NCI-H146 (cell line): ENCODE data around the gene CMIP.

Source experiments
- DNase-seq: peaks from one replicate; lab custom pipeline; 2025; lab: John Stamatoyannopoulos, UW

The CMIP gene

DNA sequence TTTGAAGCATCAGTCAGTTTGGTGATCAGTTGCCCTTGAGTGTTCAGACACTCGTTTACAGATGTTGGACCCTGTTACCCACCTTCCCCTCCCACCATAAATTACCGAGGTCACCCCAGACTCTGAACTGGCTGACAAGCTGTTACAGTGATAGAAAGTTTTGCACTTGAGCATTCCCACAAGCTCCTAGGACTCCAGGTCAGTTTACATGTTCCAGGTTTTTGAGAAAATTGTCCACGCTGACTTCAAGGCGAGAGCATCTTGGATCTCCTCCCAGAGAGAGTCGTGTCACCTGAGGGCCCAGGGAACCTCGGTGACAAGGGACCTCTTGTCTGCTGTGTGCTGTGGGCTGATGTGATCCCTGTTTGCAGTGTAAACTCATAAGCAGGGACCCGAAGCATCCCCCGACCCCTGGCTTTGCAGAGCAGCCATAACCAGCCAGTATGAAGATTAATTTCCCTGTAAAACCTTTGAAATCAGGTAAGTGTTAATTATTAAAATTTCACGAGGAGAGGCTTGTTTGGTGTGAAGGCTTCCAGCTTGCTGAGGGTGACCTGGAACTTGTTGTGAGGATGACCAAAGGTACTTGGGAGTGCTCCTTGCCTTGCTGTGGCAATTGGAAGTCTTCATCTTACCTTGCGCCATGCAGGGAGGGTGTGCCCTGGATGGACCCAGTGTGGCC, 91.2 kb downstream of the CMIP start:
- no peak for DNase-seq

DNA sequence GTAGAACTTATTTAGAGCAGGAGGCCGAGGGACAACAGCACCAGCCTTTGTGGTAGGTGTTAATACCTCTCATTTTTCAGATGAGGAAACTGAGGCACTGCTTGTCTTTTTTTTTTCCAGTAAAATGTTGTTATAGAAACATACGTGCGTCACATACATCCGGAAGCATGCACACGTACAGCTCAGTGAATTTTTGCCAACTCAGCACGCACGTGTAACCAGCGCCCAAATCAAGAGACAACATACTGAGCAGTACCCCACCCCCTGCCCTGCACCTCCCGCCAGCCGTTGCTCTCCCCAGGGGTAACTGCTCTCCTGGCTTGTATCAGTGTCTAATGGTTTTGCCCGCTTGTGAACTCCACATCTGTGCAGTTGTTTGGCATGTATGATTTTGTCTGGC, 92.0 kb downstream of the CMIP start:
- DNase-seq, result no peak

DNA sequence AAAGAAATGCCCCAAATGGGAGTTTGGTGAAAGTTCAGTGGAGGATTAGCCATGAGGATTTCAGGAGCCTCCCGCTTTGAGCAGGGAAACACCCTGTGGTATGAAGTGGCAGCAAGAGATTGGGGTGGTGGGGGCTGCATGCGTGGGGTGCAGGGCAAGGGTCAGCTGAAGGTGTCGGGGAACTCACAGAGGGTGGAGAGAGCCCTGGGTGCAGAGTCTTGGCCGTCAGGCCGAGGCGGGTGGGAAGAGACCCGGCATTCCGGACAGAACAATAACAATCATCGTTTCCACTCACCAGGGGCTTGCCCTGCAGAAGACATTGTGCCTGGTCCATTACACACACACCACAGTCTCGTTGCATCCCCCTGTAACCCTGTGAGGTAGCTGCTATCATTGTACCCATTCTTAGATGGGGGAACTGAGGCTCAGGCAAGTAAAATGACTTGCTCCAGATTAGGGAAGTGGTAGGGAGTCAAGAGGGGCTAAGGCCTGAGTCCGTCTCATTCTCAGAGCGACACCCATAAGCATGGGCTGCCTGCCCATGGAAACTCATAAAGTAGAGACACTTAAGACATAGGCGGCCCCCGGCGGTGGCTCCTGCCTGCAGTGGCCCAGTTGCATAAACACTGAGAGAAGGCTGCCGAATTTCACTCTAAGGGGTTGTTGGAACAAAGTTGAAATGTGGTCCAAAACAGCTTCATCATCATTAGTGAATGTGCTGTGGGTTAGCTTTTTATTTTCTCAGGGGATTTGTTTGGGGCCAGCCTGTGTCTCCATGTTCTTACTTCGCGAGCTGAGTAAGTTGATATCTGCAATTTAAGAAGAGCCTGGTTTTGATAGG, 93.3 kb downstream of the CMIP start:
- DNase-seq, result no peak

DNA sequence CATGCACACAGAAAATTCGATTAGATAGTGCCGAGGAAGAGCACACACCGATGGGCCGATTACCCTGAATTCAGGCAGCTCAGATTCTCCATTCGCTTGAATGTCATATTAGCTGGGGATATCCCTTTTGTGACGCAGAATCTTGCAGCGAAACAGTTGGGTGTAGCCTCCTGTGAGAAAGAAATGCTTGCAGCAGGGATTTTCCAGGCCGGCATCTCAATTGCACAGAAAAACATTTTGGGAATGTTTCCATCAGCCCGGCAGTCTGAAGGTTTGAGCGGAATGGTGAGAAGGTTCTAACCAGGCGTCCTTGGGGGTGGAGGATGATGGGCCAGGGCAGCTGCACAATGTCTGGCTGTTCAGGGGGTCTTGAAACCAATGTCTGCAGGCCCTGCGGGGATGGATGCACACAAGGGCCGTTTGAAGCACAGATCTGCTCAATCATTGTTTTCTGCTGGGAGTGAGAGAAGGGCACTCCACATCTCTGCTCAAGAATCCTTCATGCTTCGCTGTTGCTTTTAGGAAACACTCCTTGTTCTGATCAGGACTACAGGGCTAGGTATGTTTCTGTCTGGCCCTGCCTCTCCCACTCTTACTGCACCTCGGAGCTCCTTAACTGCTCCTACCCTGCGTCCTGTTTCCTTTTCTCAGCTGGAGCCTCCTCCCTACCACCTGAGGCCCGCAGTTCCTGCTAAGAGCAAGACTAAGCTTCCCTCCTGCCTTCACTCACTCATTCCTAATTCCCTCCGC, 94.6 kb downstream of the CMIP start:
- DNase-seq, result no peak

DNA sequence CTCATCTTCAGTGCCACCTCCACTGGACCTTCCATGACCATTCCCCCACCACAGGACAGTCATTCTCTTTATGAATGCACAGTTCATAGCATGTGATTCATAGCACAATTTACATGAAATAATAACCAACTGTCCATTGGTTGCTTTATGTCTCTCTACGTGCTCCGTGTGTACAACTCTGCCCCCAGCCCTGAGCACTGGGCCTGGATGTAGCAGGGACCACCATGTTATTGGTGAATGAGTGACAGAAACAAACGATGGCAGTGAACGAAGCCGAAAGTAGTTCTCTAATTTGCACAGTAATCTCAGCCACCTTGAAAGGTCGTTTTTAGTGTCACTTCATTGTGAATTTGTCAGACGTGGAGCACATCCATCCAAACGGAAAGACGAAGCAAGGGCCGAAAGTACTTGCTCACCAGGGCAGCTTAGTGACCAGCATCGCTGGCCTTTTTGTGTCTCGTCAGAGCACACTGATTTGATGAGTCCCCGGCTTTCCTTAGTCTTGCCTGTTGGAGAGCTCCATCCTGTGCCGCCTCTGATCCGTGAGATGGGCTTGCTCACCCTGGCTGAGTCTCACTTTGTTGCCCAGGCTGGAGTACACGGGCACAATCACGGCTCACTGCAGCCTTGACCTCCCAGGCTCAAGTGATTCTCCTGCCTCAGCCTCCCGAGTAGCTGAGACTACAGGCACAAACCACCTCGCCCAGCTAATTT, 95.3 kb downstream of the CMIP start:
- no peak for DNase-seq

DNA sequence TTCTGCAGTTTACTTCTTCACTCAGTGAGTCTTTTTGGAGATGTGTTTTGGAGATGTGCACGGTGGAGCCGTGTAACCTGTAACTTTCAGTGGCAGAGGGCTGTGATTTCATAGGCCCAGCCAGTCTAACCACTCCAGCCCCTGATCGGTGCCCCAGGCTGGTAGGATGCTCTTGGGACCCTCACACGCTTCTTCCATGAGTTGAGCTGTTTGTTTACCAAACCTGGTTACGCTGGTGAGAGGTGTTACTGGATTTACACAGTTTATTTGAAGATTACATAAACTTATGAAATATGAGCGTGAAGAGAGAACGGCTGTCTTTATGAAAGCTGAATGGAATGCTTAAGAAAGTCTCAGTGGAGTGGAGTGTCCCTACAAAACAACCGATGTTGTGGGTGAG, 96.7 kb downstream of the CMIP start:
- no peak for DNase-seq

DNA sequence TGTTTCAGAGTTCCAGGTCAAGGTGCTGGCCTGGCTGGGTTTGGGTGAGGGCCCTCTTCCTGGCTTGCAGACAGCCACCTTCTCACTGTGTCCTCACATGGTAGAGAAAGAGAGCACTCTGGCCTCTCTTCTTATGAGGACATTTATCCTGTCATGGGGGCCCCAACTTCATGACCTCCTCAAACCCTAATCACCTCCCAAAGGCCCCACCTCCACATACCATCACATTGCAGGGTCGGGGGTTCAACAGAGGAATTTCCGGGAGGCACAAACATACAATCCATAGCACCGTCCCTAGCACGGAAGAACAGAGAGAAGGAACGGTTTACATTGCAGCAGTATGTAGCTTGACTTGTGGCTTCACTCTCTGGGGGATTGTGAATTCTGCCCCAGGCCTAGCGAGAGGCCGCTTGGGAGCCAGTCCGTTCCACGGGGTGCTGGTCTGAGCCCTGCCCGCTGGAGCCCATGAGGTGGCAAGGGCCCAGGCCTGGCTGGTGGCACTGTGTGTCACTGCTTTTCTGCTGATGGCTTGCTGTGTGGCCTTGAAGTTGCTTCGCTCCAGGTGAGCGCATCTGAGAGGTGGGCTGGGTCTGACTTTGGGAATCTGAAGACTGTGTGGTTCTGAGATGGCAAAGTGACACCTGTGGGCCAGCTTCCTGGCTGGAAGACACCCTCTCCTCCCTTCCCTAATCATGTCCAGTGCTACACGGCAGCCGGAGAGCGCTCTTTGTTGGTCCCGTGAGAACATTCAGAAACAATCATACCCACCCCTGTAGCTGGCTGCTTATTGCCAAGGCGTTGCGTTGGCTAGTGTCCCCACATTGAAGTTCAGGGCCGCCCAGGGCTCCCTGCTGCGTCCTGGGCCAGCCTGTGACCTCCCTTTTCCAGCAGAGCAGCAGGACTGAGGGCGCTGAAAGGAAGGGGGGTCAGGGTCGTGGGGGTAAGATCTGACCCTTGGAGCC, 98.3 kb downstream of the CMIP start:
- no peak for DNase-seq

DNA sequence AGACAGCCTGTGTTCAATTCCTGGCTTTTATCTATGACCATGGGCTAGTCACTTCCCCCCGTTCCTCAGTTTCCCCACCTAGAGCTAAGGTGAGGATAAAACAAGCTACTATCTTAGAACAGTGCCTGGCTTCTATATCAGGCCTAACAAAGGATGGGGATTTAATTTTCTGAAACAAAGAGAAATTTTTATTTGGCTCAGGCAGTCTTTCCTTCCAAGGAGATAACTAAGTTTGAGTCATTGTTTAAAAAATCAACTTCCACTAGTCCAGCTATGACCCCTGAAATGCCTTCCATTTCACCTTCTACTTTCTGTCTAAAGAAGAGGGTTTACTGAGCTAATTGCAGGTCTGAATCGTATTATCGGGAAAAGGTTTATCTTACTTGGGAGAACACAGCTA, 99.0 kb downstream of the CMIP start:
- DNase-seq, result no peak

DNA sequence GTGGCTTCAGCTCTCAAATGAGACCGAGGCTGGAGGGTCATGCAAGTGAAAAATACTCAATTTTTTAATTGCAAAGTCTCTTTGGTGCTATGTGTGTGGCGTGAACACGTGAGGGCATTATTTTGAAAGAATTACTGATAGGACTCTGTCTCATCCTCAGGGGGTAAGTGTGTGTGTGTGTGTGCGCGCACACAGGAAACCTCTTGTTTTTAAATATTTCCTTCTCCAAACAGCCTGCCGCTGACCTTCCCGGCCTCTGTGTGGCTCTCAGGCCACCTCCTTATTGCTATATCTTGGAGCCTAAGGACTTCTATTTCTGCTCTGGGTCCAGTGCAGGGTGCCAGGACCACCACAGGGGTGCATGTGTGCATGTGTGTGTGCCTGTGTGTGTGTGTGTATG, 99.7 kb downstream of the CMIP start:
- DNase-seq, result no peak

DNA sequence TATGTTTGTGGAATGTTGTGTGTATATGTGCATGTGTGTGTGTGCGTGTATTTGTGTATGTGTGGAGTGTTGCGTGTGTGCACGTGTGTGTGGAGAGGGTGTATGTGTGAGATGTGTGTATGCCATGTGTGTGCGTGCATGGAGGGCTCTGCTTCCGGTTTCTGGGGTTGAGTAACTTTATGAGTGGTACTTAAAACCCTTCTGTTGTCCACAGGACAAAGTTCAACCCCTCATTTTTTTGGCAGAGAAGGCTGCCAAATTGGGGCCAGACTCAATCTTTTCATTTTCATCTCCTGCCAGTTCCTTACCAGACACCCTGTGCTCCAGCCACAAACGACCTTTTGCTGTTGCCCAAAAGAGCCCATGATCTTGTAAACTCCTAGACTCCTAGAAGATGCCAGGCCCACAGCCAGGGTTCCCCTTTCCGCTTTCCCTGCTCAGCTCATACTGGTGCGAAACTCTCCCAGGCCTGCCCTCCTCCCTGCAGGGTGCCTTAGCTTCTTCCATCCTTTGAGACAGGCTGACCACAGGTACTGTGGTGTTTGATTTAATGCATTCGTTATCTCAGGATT, 100.2 kb downstream of the CMIP start:
- no peak for DNase-seq

DNA sequence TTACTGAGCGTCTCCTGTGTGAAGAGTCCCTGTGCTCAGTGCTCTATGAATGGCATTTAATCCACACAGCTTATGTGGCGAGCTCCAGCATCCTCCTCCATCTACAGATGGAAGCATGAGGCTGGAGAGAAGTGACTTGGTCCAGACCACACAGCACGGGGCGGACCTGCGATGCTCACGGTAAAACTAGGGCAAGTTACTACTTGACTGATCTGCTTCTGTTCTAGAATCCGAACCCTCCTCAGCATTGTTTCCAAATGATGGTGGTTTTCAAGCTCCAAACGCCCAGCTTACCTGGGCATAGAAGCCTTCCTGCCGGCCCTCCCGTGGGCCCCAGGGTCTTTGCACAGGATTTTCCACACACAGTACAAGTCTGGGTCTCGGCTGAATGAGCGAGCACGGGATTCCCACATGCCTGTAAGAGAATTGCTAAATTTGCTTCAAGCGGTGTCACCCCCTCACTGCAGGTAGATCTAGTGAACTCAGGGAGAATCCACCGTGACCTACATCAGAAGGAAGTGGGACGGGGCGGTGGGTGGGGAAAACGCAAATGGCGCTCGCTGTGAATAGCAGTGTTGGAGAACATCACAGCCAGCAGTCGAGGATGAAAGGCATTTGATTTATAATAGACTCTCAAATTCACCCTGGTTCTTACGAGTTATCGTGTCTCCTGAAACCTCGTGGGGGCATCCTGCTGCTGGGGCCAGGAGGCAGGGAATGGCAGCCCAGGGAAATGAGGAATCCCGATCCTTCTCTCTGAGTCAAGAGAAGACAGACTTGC, 101.1 kb downstream of the CMIP start:
- DNase-seq, result no peak

DNA sequence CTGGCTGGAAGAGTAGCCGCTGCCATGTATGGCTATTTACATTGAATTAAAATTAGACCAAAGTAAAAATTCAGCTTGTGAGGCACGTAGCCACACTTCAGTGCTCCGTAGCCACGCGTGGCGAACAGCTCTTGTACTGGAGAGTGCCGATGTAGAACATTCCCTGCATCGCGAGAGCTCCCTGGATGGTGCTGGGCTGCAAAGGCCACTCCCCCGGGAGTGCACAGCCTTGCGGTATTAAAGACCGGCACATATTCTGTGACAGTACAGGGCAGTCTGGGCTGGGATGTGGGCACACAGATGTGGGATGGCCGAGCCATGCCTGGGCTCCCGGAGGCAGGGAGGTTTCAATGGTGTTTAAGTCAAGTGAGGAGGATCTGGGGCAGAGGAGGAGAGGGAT, 102.2 kb downstream of the CMIP start:
- no peak for DNase-seq

DNA sequence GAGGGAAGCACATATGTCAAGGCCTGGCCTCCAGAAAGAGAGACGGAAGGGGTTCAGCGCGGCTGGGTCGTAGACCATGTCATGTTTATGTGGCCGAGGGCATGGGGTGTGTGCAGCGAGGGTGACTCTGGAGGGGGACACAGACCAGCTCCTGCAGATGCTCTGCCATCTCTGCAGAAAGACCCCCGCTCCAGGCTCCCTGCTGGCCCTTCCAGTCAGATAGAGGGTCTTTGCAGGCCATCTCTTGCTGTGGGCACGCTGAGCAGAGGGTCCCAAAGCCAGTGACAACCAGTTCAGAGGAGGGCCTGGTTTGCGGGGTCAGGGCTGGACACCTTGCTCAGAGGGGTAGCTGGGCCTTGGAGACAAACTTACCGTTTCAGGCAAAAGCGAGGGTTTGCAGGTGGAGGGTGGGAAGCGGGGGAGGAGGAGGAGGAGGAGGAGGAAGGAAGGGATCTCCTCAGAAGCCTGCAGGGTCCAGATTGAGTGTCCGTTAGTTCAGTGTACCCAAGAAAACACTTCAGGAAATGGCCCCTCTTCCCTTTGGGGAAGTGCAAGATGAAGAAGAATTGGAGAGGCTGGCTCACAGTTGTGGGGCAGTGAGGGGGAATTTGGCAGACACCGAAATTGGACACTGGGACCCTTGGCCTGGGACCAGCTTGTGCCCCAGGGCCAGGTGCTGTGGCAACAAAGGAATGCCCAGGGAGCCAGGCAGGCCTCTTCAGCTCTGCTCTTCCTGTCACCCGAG, 102.8 kb downstream of the CMIP start:
- no peak for DNase-seq

DNA sequence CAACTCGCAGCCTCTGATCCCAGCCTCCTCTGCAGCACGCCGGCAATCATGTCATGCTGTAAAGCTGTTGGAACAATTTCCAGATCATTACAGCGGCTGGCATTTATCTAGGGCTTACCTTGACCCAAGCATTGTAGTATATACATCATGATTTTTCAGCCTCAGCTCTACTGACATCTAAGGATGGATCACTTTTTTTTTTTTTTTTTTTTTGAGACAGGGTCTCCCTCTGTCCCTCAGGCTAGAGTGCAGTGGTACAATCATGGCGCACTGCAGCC, 103.3 kb downstream of the CMIP start:
- no peak for DNase-seq

DNA sequence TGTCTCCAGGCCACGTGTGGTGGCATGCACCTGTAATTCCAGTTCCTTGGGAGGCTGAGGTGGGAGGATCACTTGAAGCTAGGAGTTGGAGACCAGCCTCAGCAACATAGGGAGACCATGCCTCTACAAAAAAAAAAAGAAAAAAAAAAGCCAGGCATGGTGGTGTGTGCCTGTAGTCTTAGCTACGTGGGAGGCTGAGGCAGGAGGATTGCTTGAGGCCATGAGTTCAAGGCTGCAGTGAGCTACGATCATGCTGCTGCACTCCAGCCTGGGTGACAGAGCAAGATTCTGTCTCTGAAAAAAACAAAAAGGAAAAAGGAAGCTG, 103.9 kb downstream of the CMIP start:
- DNase-seq, result no peak

DNA sequence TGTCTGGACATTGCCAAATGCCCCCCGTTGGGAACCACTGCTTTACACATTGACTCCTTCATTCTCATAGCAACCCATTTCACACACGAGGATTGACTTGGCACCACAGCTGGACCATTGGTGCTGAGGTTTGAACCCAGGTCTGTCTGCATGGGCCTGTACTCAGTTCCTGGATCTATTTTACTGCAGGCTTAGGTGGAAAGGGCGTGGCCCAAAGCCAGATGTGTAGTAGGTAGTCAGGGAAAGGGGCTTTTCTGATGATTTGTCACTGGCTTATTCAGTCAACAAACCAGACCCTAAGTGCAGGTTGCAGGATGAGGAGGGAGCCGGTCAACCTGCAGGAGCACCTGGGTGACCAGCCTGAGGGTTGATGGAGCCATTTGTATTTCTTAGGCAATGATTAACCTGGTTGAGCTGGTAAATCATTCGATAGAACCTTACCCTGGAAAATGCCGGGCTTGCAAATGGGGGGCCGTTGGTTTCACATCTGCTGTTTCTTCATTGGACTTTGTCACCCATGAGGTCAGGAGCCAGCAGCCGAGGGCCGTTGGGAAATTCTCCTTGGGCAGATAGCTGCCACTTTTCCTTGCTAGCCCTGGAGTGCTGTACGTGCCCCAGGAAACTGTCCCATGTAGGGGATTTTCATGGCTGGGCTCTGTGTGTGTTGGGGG, 104.4 kb downstream of the CMIP start:
- no peak for DNase-seq

DNA sequence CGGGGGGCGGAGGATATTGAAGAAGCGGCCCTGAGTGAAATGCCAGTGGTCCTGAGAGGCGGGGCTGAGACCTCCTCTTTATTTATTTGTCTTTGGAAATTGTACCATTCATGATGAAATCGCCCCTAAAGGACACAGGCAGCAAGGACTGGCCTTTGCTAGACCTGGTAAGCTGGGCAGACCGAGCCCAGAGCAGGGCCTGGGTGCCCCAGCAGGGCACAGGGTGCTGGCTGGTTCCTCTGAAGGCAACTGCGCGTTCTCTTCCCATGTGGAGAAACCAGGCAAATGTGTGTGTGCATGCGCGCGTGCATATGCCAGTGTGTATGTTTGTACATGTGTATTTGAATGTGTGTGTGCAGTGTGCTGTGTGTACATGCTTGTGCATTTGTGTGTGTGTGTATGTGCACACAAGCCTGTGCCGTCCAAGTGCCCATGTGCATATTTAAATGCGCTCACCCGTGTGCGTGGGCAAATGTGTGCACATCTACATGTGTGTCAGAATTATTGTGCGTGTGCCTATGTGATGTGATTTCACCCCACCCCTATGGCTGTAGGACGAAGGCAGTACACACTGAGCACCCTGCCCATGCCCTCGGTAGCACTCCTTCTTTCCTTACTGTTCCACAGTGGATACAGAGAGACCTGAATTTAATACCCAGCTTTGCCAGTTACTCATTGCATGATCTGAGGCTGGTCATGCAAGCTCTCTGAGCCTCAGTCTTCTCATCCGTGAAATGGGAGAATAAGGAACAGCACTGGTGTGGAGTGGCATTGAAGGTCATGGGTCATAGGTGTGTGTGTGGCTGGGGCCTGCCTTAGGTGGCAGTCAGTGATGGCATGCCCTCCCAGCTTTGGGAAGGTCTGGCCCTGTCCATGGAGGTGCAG, 105.2 kb downstream of the CMIP start:
- no peak for DNase-seq

DNA sequence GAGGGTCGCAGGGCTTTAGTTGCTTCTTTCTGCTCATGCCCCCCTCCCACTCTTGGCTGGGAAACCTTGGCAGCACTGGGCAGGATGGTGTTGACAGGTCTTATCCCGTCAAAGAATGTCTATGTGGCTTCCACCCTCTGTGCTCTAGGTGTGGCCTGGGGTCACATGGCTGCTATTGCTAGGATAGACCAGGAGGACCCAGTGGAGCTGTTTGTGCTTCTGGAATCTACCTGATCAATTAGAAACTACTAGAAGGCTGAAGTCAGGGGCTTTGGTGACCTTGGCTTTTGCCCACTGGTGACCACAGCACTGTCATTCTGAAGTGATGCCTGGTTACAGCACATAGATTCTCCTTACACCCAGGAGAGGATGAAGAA, 105.8 kb downstream of the CMIP start:
- DNase-seq, result no peak
